Measurements from ENCODE around the gene BBOX1. TPM values are rescaled to one million over a fixed set of nuclear protein-coding genes. Genes with fewer than 3 reads are reported as not detected.

The BBOX1 gene
- total and polyA plus RNA-seq, 2 of the 8 experiments (the other 6 are each of a cell fraction or from before 2014, with no cell fraction given) = not detected

GRCh38 chr11:27075655-27076054 is 35.0 kb downstream of the BBOX1 start:
- CTCF ChIA-PET (ENCODE audit: partially characterized antibody) = interaction anchor here (0.9 to 1.8 kb wide), 2 partner anchors 9 to 84 kb away, joined by 3 to 4 read pairs; no protein-coding TSS in a partner anchor
- H4K91ac ChIP-seq (replicated peaks; ENCODE audit: insufficient read length, low read length) = no peak overlapping the region
- DNase-seq (ENCODE audit: low read depth in 1 of 2, low spot score in 2 of 2) (no peak), FAIRE-seq (no peak)
- no peak overlapping the region for H3K56ac ChIP-seq (replicated peaks; ENCODE audit: insufficient read length, low read depth, low read length)
- H3K9me3 ChIP-seq (ENCODE audit: insufficient read depth in 2 of 2, low read depth in 1 of 2, low read length in 1 of 2) = no peaks in the 10 kb centered on the region
- H3K27ac ChIP-seq (ENCODE audit: low read depth, low read length) = no peak overlapping the region
- H3K4me2 ChIP-seq (ENCODE audit: insufficient read depth in 1 of 2, low read depth in 2 of 2, low read length in 2 of 2) = no peak overlapping the region
- no peak overlapping the region for H3K23ac ChIP-seq (ENCODE audit: insufficient read length)
- no peak overlapping the region for H3K4me3 ChIP-seq (ENCODE audit: extremely low read depth in 1 of 4, insufficient read depth in 2 of 4, low read depth in 3 of 4, low read length in 4 of 4)
- no peak overlapping the region for H2BK20ac ChIP-seq (ENCODE audit: low read length)
- POLR2A ChIA-PET (ENCODE audit: partially characterized antibody) = no interaction called here
- no peaks in the 10 kb centered on the region for H3K36me3 ChIP-seq (ENCODE audit: control insufficient read depth in 2 of 4, insufficient read depth in 4 of 4, low read length in 3 of 4)
- H3K4ac ChIP-seq (replicated peaks; ENCODE audit: insufficient read length, low read depth, low read length) = no peak overlapping the region
- no peak overlapping the region for H2AK5ac ChIP-seq (ENCODE audit: low read depth, low read length)
- no peak overlapping the region for H2BK120ac ChIP-seq (replicated peaks; ENCODE audit: low read depth, low read length)
- WGBS, 2 experiments (ENCODE audit: extremely low coverage in 1 of 2, insufficient coverage in 1 of 2, insufficient read length in 1 of 2, insufficient replicate concordance in 2 of 2, low coverage in 1 of 2, low lambda C conversion rate in 2 of 2, missing lambda C conversion rate in 1 of 2) = 67% methylated on average over 1 of the region's 1 CpG; no CpG with 5 or more reads in 1 of the 2 experiments
- H3K23me2 ChIP-seq (ENCODE audit: low read depth, low read length) = no peaks in the 10 kb centered on the region; the same call in 1 of the 2 replicates
- H3K4me1 ChIP-seq (replicated peaks in 1 of 4; ENCODE audit: control insufficient read depth in 3 of 4, insufficient read depth in 4 of 4, low read length in 3 of 4) = peaks cover 0 to 7% (median 0%) of the 10 kb centered on the region in 4 experiments; a peak in 2 of 7 replicates
- no peak overlapping the region for H3K18ac ChIP-seq (ENCODE audit: extremely low read depth, low read length)
- no peak overlapping the region for H2BK15ac ChIP-seq (ENCODE audit: low read length)
- no peaks in the 10 kb centered on the region for H4K20me1 ChIP-seq (replicated peaks in 1 of 2; ENCODE audit: control insufficient read depth in 1 of 2, insufficient read depth in 2 of 2, low read length in 2 of 2)
- H4K5ac ChIP-seq (ENCODE audit: insufficient read length, low read depth, low read length) = no peak overlapping the region
- no peak overlapping the region for H3K9ac ChIP-seq (replicated peaks in 1 of 4; ENCODE audit: extremely low read depth in 1 of 4, low read depth in 3 of 4, low read length in 3 of 4)
- no peaks in the 10 kb centered on the region for H3K79me1 ChIP-seq (ENCODE audit: low read depth, low read length)
- no peak overlapping the region for H2BK5ac ChIP-seq (ENCODE audit: low read depth, low read length)
- no peak overlapping the region for H3K14ac ChIP-seq (ENCODE audit: insufficient read length)
- no peaks in the 10 kb centered on the region for H3K27me3 ChIP-seq (replicated peaks in 1 of 4; ENCODE audit: control insufficient read depth in 3 of 4, extremely low read depth in 1 of 4, insufficient read depth in 3 of 4, low read length in 3 of 4)
- H2AFZ ChIP-seq (ENCODE audit: low read length) = no peak overlapping the region
- H2BK12ac ChIP-seq (ENCODE audit: low read depth, low read length) = no peak overlapping the region
- H3K79me2 ChIP-seq (ENCODE audit: control insufficient read depth in 1 of 2, insufficient read depth in 2 of 2, low read length in 2 of 2) = no peaks in the 10 kb centered on the region
- H4K8ac ChIP-seq (ENCODE audit: extremely low read depth, insufficient read depth, low read length) = no peak overlapping the region
- no peak for TF ChIP-seq ZNF274 (IDR thresholded peaks at IDR 0.05; ENCODE audit: borderline replicate concordance, extremely low read depth, low read length)
- no peak for TF ChIP-seq BACH1 (IDR thresholded peaks at IDR 0.05; ENCODE audit: low read length)

Data from H1 (cell line).